GM19099 (cell line): ENCODE results near the gene SHH.

Experiments
- POLR2A ChIP-seq: IDR thresholded peaks from 3 replicates; pipeline ENCODE4 v1.6.1; 2011; ENCODE audit warnings: low read depth; ENCODE audit not compliant: insufficient read length; ENCODE audit errors: extremely low read depth

Gene SHH

GRCh38 chr7:155785536-155785935 is 26.7 kb downstream of the SHH start:
- TF ChIP-seq POLR2A, result no peak

DNA sequence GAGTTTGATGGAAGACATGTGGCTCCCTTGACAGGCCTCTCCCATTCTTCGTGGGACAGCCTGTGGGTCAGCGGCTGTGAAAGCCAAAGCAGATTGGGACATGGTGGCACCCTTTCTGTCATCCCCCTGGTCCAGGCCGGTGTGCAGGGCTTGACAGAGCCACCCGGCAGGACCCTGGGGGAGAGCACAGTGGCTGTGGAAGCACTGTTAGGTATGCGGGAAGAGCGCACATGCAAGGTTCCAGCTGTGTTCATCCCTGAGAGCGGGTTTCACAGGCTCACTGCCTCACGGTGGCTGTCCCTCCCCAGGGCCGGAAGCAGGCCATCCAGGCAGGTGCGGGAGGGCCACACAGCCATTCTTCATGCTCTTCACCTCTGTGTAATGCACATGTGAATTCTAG is 29.8 kb downstream of the SHH start:
- TF ChIP-seq POLR2A, result no peak

GRCh38 chr7:155781433-155781832 is 30.8 kb downstream of the SHH start:
- TF ChIP-seq POLR2A, result no peak

- no peak for TF ChIP-seq POLR2A
Observed at GRCh38 chr7:155780884-155781283, 31.4 kb downstream of the SHH start.

- no peak for TF ChIP-seq POLR2A
Observed at GRCh38 chr7:155778349-155778748, 33.9 kb downstream of the SHH start.

GRCh38 chr7:155776606-155777005 is 35.7 kb downstream of the SHH start:
- no peak for TF ChIP-seq POLR2A

DNA sequence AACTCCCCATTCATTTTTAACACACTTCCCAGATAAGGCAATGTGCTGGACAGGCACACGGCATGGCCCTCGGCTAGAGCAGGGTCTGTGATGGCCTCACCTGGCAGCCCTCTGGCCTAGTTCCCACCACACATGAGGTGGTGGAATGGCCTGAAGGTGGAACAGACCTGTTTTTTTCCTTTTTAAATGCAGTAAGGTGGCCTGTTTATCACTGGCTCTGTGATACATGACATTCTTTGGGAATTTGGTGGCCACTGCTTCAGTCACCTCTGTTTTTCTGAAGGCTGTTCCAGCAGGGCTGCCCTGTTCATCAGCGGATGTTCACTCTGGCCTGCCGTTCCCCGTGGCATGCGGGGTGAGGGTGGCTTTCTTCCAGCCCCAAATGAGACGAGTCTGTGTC is 36.6 kb downstream of the SHH start:
- TF ChIP-seq POLR2A, result no peak

DNA sequence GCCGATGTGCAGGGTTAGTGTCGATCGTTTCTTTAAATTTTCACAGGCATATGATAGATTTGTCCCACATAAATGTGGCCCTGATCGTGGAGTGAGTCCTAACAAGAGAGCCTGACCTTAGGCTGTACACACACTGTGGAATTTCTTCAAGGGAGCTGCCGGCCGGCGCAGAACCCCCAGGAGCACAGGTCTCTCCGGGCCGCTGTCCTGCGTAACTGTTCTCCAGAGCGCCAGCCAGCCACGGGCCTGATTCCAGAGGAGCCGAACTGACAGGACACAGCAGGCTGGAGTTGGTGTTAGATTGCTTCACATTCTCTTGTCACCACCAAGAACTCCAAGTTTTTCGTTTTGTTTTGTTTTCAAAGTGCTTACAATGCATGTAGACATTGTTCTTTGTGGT is 37.3 kb downstream of the SHH start:
- no peak for TF ChIP-seq POLR2A

- TF ChIP-seq POLR2A, result no peak
Observed at GRCh38 chr7:155773531-155773930, 38.7 kb downstream of the SHH start.

GRCh38 chr7:155770241-155770640 is 42.0 kb downstream of the SHH start:
- TF ChIP-seq POLR2A, result no peak

GRCh38 chr7:155769701-155770100 is 42.6 kb downstream of the SHH start:
- no peak for TF ChIP-seq POLR2A

GRCh38 chr7:155766966-155767916 is 45.0 kb downstream of the SHH start:
- TF ChIP-seq POLR2A, result no peak

- TF ChIP-seq POLR2A, result no peak
Observed at GRCh38 chr7:155766386-155766785, 45.9 kb downstream of the SHH start.

DNA sequence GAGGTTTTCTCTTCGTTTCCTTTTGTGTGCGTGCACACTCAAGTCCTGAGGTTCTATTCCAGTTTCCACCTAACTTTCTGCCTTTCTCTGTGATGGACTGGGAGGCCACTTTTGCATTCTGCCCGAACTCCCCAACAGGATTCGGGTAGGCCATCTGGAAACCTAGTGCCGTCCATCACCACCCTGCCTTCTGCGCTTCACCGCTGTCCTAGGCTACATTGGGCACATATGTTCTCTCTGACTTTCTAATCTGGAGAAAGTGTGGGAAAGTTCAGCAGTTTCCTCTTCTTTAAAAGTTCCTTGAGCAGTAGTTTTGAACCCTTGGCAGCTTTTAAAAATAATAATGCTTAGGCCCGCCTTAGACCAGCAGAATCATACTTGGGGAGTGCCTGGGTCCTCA is 46.8 kb downstream of the SHH start:
- no peak for TF ChIP-seq POLR2A

DNA sequence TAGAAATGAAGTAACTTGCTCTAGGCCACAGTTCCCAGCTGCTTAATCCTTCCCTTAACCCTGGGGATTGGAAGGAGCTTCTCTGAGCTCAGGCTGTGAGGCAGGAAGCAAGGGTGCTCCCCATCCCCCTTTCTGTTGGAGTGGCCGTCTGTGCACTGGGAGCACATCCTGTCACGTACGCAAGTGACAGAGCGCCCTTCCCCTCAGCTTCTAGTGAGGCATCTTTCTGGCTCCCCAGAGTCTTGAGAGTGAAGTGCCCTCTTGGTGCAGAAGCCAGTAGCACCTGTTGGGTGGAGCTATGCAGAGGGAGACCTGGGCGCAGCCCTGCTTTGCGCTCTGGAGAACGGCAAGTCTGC is 47.8 kb downstream of the SHH start:
- TF ChIP-seq POLR2A, result no peak

DNA sequence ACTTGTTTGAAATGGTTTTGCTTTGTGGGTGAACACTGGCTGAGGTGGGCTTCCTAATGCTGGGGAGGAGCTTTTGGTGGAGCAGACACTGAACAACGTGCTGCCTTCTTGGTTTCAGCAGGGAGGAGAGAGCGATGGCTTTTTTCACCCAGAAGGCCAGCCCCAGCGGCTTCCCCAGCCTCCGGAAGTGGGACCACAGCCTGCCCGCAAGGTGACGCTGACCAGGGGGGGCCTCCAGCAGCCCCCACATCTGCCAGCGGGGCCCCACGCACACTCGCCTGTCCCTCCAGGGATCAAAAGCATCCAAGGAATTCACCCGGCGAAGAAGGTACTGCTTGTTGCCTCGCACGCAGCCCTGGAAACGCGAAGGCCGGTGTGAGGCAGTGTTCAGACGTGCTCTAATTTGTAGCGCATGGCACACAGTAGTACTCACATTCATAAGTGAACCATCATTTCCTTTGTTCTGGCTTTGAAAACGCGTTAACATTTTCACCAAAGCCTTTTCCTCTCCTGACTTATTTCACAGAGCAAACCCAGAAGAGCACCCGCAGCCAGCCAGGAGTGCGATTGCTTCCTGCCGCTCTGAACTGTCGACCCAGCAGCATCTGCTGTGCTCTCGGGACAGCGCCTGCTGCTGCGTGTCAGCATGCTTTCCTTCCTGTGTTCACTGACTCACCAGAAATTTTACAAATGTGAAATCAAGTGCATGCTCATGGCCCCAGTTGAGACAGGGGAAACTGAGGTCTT is 48.4 kb downstream of the SHH start:
- no peak for TF ChIP-seq POLR2A
